Caki2 (cell line): ENCODE results near the gene ASPM. TPM values are rescaled to one million over a fixed set of nuclear protein-coding genes. Genes with fewer than 3 reads are reported as not detected.
A peak's percentile ranks its signal among the peaks of the same experiment; 100 is the strongest.

Source experiments
- DNase-seq: peaks from one replicate; pipeline ENCODE4 v3.0.0-alpha.2; 2015; ENCODE audit warnings: low read depth
- in situ Hi-C: cut with HindIII; loops from 2 replicates; pipeline ENCODE4 v1.10.0; 2016; ENCODE audit warnings: low sequenced_read_pairs, low pct_unique_long_range_greater_than_20kb, mixed read lengths
- total RNA-seq: library from RNA; depleted of rRNA; stranded (reverse); fragments of >200 nt; shearing (Covaris generic); gene quantifications from 2 replicates; pipeline ENCODE4 v1.2.3, GENCODE V29; 2014; ENCODE audit warnings: low replicate concordance; rRNA removed

ASPM gene
- 14.5 and 21.4 TPM in 2 replicates for total RNA-seq

GRCh38 chr1:197146101-197147095, at the start of gene ASPM:
Gene ASPM (minus strand): TSS chr1:197146669. CDS start chr1:197146437, 232 bp downstream.
- in situ Hi-C loops: no loop called here
- peak; percentile 96 for DNase-seq

GRCh38 chr1:197195100-197195499, 48.6 kb upstream of the ASPM start:
- DNase-seq: no peak
- in situ Hi-C loops: no loop called here

GRCh38 chr1:197184190-197184589, 37.7 kb upstream of the ASPM start:
- DNase-seq: no peak
- in situ Hi-C loops: no loop called here

GRCh38 chr1:197183195-197183748, 36.8 kb upstream of the ASPM start:
- in situ Hi-C loops: no loop called here

GRCh38 chr1:197182716-197183115, 36.2 kb upstream of the ASPM start:
- in situ Hi-C loops: no loop called here

More at GRCh38 chr1:197183195-197183748, 36.8 kb upstream of the ASPM start:
- DNase-seq: no peak

GRCh38 chr1:197181982-197182381, 35.5 kb upstream of the ASPM start:
- in situ Hi-C loops: no loop called here
- no peak for DNase-seq

More at GRCh38 chr1:197182716-197183115, 36.2 kb upstream of the ASPM start:
- no peak for DNase-seq

GRCh38 chr1:197180252-197180878, 33.9 kb upstream of the ASPM start:
- in situ Hi-C loops: no loop called here

GRCh38 chr1:197178998-197179397, 32.5 kb upstream of the ASPM start:
- in situ Hi-C loops: no loop called here
- DNase-seq: peak; percentile 90

More at GRCh38 chr1:197180252-197180878, 33.9 kb upstream of the ASPM start:
- peak; percentile 80 for DNase-seq

GRCh38 chr1:197174818-197175217, 28.3 kb upstream of the ASPM start:
- no peak for DNase-seq
- in situ Hi-C loops: no loop called here

- peak; percentile 31 for DNase-seq
- in situ Hi-C loops: no loop called here
These were observed 27.4 kb upstream of the ASPM start for GRCh38 chr1:197173571-197174507.

- no peak for DNase-seq
- in situ Hi-C loops: no loop called here
These were observed 25.1 kb upstream of the ASPM start for GRCh38 chr1:197171531-197171930.

- in situ Hi-C loops: no loop called here
- DNase-seq: no peak
These were observed 24.1 kb upstream of the ASPM start for GRCh38 chr1:197170538-197170937.

- in situ Hi-C loops: no loop called here
- no peak for DNase-seq
These were observed 13.0 kb upstream of the ASPM start for GRCh38 chr1:197159461-197159860.

GRCh38 chr1:197156692-197157091, 10.2 kb upstream of the ASPM start:
- in situ Hi-C loops: no loop called here

GRCh38 chr1:197152662-197153061, 6.2 kb upstream of the ASPM start:
- DNase-seq: no peak
- in situ Hi-C loops: no loop called here

More at GRCh38 chr1:197156692-197157091, 10.2 kb upstream of the ASPM start:
- DNase-seq: no peak

- in situ Hi-C loops: no loop called here
- no peak for DNase-seq
These were observed 4.7 kb upstream of the ASPM start for GRCh38 chr1:197151185-197151584.

GRCh38 chr1:197150336-197151005, 4.0 kb upstream of the ASPM start:
- DNase-seq: no peak
- in situ Hi-C loops: no loop called here
